ENCODE data around the gene GPR78.

The GPR78 gene

GRCh38 chr4:8603931-8604330, 23.7 kb downstream of the GPR78 start:
- H3K4me3 ChIP-seq (ENCODE audit: low read length), result no peak overlapping the region
- no peaks in the 10 kb centered on the region for H4K20me1 ChIP-seq (ENCODE audit: insufficient read depth, low read length)
- no peak overlapping the region for H2AFZ ChIP-seq (ENCODE audit: low read depth, low read length)
- no peaks in the 10 kb centered on the region for H3K9me3 ChIP-seq (ENCODE audit: insufficient read depth, low read length)
- H3K27me3 ChIP-seq (ENCODE audit: low read depth, low read length), result no peaks in the 10 kb centered on the region
- no peaks in the 10 kb centered on the region for H3K79me2 ChIP-seq (ENCODE audit: low read length)
- TF ChIP-seq EZH2phosphoT487 (IDR thresholded peaks at IDR 0.05; ENCODE audit: low read depth), result no peak
- no peak for TF ChIP-seq CTCF (IDR thresholded peaks at IDR 0.05; ENCODE audit: low read depth, low read length)
- no peak overlapping the region for H3K27ac ChIP-seq (ENCODE audit: low read length)
- no peak overlapping the region for H3K9ac ChIP-seq (ENCODE audit: low read length)
- no peaks in the 10 kb centered on the region for H3K36me3 ChIP-seq (replicated peaks; ENCODE audit: low read depth, low read length)
- peaks cover 13% of the 10 kb centered on the region for H3K4me1 ChIP-seq (ENCODE audit: low read length)
- no peak overlapping the region for H3K4me2 ChIP-seq (ENCODE audit: low read length)

- no peak overlapping the region for H3K27ac ChIP-seq (ENCODE audit: low read length)
- no peaks in the 10 kb centered on the region for H3K79me2 ChIP-seq (ENCODE audit: low read length)
- H3K4me2 ChIP-seq (ENCODE audit: low read length), result no peak overlapping the region
- H3K4me3 ChIP-seq (ENCODE audit: low read length), result no peak overlapping the region
- H3K4me1 ChIP-seq (ENCODE audit: low read length), result peaks cover 13% of the 10 kb centered on the region
- no peak overlapping the region for H2AFZ ChIP-seq (ENCODE audit: low read depth, low read length)
- H4K20me1 ChIP-seq (ENCODE audit: insufficient read depth, low read length), result no peaks in the 10 kb centered on the region
- H3K27me3 ChIP-seq (ENCODE audit: low read depth, low read length), result no peaks in the 10 kb centered on the region
- no peak for TF ChIP-seq EZH2phosphoT487 (IDR thresholded peaks at IDR 0.05; ENCODE audit: low read depth)
- no peak for TF ChIP-seq CTCF (IDR thresholded peaks at IDR 0.05; ENCODE audit: low read depth, low read length)
- no peaks in the 10 kb centered on the region for H3K36me3 ChIP-seq (replicated peaks; ENCODE audit: low read depth, low read length)
- no peaks in the 10 kb centered on the region for H3K9me3 ChIP-seq (ENCODE audit: insufficient read depth, low read length)
- H3K9ac ChIP-seq (ENCODE audit: low read length), result no peak overlapping the region
These were observed 25.1 kb downstream of the GPR78 start for GRCh38 chr4:8605289-8605688.

- Histone ChIP-seq H3K9me3 (ENCODE audit: insufficient read depth, low read length) (no peaks in the 10 kb centered on the region), H3K27ac (ENCODE audit: low read length) (no peak overlapping the region), H2AFZ (ENCODE audit: low read depth, low read length) (no peak overlapping the region), H3K36me3 (replicated peaks; ENCODE audit: low read depth, low read length) (no peaks in the 10 kb centered on the region), H3K79me2 (ENCODE audit: low read length) (no peaks in the 10 kb centered on the region), H3K4me2 (ENCODE audit: low read length) (no peak overlapping the region), H3K4me1 (ENCODE audit: low read length) (peaks cover 13% of the 10 kb centered on the region), H3K4me3 (ENCODE audit: low read length) (no peak overlapping the region), H3K9ac (ENCODE audit: low read length) (no peak overlapping the region), H3K27me3 (ENCODE audit: low read depth, low read length) (no peaks in the 10 kb centered on the region), H4K20me1 (ENCODE audit: insufficient read depth, low read length) (no peaks in the 10 kb centered on the region)
- TF ChIP-seq EZH2phosphoT487 (IDR thresholded peaks at IDR 0.05; ENCODE audit: low read depth) (no peak), CTCF (IDR thresholded peaks at IDR 0.05; ENCODE audit: low read depth, low read length) (no peak)
These were observed 26.3 kb downstream of the GPR78 start for GRCh38 chr4:8606476-8606875.

- no peaks in the 10 kb centered on the region for H3K9me3 ChIP-seq (ENCODE audit: insufficient read depth, low read length)
- no peaks in the 10 kb centered on the region for H3K36me3 ChIP-seq (replicated peaks; ENCODE audit: low read depth, low read length)
- H4K20me1 ChIP-seq (ENCODE audit: insufficient read depth, low read length), result no peaks in the 10 kb centered on the region
- no peaks in the 10 kb centered on the region for H3K27me3 ChIP-seq (ENCODE audit: low read depth, low read length)
- H3K4me1 ChIP-seq (ENCODE audit: low read length), result peaks cover 13% of the 10 kb centered on the region
- H3K4me3 ChIP-seq (ENCODE audit: low read length), result no peak overlapping the region
- H3K27ac ChIP-seq (ENCODE audit: low read length), result no peak overlapping the region
- no peak overlapping the region for H2AFZ ChIP-seq (ENCODE audit: low read depth, low read length)
- H3K9ac ChIP-seq (ENCODE audit: low read length), result no peak overlapping the region
- no peaks in the 10 kb centered on the region for H3K79me2 ChIP-seq (ENCODE audit: low read length)
- TF ChIP-seq CTCF (IDR thresholded peaks at IDR 0.05; ENCODE audit: low read depth, low read length) (no peak), EZH2phosphoT487 (IDR thresholded peaks at IDR 0.05; ENCODE audit: low read depth) (no peak)
- H3K4me2 ChIP-seq (ENCODE audit: low read length), result no peak overlapping the region
These were observed 26.8 kb downstream of the GPR78 start for GRCh38 chr4:8606966-8607365.
